Occipital lobe (tissue), 2 donors: ENCODE measurements around the gene HSD11B1. TPM values are rescaled to one million over a fixed set of nuclear protein-coding genes. Genes with fewer than 3 reads are reported as not detected.

Experiments
- DNase-seq: peaks from one replicate; lab custom pipeline; 2025; lab: John Stamatoyannopoulos, UW
- total RNA-seq: library from RNA; depleted of rRNA; stranded (reverse); fragments of >200 nt; gene quantifications from one replicate; pipeline ENCODE4 v1.2.3, GENCODE V29; 2014

The HSD11B1 gene
- total RNA-seq, 1 donor from 2014 or later: not detected

DNA sequence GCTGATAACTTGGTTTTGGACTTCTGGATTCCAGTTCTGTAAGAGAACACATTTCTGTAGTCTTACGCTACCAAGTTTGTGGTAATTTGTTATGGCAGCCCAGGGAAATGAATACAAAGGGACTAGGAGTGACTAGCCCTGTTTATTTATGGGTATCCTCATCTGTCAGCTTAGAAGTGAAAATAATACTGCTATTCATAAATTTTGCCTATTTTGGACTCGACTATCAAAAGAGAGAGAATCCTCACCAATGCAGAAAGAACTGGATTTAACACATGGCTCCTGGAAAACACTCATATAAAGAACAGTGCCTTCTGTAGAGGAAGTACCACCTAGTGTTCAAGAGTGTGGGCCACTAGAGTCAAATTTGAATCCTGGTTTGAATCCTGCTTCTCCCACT is 22.6 kb downstream of the HSD11B1 start:
- DNase-seq: no peak

DNA sequence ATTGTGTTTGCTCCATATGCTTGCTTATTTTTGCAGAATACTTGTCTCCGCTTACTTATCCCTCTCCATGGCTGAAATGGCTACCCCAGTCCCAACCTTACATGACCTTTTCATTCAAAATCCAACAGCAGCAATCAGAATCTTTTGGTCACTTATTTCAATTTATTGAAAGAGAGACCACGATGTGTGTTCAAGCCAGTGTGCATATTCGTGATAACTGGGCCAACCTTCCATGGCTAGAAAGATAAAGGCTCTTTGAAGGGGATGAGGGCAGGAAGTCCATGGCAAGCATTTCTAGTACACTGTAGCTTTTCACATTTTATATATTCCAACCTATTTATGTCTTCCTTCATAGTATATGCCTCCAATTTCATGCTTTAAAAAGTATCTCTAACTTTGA is 23.1 kb downstream of the HSD11B1 start:
- no peak for DNase-seq

DNA sequence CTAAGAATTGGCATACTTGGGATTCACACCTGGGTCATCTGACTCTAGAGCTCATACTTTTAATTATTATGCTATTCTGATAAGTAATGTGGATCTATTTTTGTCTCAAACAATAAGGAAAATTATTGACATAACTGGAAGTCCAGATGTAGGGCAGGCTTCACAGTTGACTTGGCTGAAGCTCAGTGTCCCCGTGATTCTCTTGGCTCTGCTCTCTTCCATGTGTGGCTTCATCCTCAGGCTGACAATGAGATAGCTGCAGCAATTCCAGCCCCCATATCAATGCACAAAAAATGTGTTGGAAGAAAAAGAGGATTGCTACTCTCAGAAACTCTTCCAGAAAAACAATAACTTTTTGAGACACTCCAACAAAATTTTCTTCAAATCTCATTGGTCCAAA is 23.8 kb downstream of the HSD11B1 start:
- peak; percentile 10 for DNase-seq

DNA sequence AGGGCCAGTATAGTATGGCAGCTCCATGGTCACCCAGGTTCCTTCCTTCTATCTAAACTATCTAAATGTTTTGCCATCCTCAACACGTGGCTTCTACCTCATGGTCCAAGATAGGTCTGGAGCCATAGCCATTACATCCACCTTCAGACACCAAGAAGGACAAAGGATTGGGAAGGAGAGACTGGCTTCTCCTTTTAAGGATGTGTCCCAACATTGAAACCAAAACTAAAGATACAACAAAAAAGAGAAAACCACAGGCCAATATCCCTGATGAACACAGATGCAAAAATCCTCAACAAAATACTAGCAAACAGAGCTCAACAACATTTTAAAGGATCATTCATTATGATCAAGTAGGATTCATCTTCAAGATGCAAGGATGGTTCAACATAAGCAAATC is 24.8 kb downstream of the HSD11B1 start:
- DNase-seq: no peak

DNA sequence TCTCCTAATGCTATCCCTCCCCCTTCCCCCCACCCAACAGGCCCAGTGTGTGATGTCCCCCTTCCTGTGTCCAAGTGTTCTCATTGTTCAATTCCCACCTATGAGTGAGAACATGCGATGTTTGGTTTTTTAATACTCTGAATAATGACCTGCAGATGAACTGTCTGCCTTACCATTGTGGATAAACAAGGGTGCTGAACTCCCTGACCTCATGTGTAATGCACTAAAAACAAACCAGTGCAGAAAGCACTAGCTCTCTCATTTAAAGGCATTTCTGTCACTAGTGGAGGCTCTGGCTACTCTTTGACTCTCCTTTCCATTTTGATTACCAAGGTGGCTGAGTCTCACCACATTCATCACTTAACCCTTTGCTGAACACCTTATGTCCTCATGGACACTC is 28.1 kb downstream of the HSD11B1 start:
- DNase-seq: no peak

DNA sequence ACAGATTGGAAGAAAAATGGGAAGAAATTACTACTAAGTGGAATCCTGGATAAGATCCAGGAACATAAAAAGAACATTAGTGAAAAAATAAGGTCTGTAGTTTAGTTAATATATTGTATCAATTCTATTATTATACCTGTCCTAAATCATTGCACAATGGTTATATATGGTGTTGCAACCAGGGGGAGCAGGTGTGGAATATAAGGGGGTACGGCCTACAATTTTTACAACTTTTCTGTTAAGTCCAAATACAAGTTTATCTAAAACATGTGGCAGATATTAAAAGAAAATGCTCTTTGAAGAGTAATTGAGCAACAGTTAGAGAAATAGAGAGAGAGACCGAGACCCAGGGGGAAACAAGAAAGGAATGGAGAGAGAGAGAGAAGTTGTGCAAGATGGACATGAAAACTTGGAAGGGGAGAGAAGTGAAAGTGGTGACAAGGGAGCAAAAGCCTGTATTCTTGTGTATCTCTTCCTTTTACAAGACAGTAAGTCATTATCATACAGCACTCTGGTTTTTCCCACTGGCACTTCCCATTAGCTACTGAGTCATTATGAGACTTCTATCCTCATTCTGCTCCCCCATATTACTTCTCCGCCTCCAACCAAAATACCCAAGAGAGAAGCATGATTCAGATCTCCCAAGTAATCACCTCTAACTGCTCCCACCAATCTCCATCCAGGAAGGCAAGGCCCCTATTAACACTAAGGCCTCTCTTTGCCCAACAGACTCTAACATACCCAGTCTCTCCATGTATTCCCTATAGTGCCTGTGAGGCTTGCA is 29.0 kb downstream of the HSD11B1 start:
- no peak for DNase-seq

DNA sequence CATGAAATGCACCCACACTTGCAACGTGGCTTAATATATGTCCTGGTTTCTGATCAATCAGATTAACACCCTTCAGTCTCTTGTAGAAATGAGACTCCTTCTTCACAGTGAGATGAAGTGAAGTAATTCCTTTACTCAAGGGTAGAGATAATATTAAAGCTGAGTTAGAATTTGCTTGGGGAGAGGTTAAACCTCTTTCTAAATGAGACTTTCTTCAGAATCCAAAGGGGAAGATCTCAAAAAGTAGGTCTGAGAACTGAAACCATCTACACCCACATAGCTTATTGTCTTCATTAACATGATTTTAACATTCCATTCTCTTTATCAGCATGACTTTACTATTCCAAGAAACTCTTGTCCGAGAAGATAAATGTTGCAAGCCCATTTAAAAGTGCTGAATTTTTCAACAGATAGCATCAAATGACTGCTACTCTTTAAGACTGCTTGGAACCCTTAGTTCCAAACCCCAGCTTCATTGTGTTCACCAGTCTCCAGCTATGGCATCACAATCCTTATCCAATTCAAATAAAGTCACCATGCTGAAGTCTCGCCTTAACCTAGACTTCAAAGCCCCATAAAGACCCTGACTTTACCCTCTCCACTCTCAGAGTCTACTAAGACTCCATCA is 32.0 kb downstream of the HSD11B1 start:
- DNase-seq: no peak

DNA sequence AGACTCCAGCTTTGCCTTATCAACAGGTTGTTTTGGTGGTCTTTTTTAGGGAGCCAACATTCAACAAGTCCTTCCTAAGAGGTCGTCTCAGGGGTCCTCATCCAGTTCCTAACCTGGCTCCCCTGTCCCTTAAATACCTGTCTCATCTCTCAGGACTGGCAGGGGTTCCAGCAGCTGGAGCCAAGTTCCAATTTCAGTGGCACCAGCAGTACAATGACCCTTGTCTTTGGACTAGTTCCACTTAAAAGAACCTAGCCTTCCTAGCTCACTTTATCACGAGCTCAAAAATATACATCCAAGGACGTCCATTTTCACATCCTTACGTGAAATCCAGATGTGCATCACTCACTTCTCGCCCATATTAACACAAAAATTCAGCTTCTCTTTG is 32.5 kb downstream of the HSD11B1 start:
- no peak for DNase-seq

DNA sequence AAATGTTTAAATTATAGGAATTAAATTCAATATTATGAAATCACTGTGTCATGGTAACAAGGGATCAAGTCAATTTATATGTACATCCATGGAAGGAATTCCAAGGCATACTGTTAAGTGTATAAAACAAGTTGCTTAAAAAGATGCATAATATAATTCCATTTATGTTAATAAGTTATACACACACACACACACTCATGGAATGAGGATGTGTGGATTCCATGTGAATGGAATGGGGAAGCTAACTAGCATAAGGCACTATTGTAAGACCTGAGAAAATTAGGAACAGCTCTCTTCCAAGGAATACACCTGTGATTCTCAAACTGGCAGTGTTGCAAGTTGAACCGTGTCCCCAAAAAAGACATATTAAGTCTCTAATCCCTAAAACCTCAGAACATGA is 33.6 kb downstream of the HSD11B1 start:
- DNase-seq: no peak

DNA sequence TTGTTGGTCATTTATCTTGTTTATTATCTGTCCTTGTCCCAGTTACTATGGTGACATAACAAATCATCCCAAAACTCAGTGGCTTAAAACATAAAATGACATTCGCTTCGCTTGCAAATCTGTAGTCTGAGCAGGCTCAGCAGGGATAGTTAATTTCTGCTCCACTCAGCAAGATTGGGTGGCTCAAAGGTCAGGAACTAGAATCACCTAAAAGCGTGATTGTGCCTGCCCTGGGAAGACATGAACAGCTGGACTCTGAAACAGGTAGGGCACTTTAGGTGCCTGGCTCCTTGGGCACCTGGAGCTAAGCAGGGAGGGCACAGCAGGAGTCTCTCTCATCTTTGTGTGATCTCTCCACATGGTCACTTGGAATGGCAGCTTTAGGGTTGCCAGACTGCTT is 36.5 kb downstream of the HSD11B1 start:
- no peak for DNase-seq

DNA sequence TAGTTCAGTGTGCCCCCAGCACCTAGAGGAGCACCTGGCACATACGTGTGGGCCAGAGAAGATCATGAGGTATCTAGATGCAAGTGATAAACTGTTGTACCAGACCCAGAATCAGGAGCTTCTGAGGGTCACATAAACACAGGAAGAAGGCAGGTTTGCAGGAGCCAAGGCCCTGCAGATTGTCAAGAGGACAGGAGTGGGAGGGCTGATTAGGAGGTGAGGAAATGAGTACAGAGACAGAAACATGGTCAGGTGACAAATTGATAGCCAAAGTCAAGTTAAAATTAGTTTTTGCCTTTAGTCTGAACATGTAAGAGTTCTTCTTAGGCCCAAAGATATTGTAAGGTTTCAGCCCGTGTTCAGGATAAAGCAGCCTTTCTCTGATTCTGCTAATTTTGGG is 37.2 kb downstream of the HSD11B1 start:
- no peak for DNase-seq

DNA sequence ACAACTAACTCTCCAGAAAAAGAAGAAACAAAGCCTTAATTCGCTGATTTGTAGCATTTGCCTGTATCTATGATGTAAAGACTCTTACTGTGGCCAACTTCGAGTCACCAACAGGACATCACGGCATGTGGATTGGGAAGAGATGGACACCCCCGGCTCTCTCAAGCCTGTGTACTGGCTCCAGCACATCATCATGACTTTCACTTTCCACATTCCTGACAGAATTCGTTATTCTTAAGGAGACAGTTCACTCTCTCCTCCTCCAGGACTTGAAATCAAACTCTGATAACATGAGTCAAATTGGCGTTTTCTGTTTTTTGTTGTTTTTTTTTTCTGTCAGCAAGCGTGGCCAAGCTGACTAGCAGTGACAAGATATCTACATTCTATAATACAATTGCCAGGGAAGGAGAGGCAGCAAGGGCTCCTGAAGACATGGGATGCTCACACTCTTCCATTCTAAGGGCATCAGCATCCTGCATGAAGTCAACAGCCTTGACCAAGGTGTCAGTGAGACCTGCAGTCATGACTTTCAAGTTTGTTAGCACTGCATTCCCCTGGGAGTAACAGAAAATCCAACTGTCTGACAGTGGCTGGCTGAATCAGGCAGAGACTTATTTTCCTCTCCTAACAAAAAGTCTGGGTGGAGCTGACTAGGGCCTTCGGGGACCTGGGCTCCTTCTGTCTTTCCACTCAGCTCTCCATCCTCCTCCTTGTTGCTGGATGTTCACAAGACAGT is 37.9 kb downstream of the HSD11B1 start:
- DNase-seq: no peak

DNA sequence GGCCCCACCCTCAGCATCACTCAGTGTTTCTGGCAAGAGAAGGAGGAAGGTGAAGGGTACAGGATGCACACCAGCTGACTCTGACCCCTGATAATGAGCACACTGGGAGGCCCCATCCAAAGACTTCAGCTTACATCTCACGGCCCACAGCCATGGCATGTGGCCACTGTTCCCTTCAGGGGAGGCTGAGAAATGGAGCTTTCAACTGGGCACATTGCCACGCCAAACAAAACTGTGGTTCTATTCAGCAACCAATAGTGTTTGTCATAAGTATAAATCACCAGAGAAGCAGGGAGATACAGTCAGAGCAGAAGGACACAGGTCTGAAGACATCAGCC is 38.5 kb downstream of the HSD11B1 start:
- peak; percentile 30 for DNase-seq

DNA sequence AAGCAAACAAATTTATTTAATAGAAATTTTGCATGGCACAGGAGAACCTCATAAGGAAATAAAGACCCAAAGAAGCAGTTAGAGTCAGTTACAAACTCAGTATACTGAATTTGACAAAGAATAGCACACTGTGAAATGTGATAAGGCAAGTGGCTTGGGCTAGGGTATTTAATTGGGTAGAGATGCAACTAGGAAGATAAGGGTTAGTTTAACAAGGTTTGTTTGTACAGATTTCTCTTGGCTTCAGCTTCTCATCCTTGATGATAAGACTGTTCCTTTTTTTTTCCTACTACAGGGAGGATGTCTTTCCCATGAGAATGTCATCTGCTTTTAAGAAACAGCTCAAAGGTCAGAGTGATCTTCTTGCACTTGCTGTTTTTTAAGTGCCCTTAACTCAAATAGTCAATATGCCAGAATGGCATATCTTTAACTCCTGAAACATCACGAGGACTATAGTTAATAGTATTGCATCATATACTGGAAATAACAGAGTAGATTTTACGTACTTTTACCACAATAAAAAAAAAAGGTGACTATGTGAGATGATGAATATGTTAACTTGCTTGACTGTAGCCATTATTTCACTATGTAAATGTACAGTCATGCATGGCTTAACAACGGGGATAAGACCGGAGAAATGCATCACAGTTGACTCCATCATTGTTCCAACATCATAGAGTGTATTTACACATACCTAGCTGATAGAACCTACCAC is 42.0 kb downstream of the HSD11B1 start:
- DNase-seq: no peak

DNA sequence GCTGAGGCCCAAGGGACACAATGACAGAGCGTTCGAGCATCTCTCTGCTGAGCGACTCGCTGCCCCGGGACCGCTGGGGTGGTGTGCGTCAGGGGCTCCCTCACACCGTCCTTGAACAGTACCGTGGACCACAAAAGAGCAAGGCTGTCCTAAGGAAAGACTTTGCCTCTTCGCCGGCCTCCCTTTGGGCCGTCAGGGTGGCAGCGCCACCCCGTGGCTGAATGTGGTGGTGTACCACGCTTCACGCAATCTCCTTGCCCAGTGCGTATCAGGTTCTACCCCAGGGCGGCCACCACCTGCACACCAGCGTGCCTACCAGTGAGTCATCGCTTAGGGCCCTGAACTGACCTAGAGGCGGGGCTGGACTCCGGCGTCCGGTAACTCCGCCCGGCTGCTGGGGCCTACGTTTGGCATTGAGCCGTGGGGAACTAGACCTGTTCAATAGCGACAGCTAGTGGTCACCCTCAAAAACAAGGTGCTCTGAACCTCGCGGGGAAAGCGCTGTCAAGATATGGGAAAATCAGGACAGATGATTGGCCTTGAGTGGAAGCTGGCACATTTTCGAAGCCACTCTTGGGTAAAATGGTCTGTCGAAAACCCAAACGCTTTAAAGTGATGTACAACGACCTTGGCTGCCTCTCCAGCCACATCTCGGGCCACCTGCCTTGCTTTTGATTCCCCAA is 43.1 kb downstream of the HSD11B1 start:
- DNase-seq: peak; percentile 72

DNA sequence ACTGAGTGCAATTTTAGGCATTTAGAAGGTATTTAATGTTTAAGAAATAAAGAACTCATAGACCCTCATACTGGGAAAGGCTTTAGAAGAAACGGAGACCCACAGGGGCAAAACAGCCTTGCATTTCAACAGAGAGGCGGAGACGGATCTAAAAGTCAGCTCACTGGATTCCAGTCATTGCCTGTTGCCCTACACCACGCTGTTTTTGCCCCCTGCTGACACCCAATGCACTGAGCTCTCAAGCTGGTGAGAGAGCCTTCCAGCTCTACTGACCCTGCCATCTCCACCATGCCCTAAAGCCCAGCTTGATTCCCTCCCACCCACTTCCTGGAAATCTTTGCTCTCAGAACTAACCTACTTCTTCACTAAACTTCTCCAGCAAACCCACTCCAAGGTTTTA is 44.0 kb downstream of the HSD11B1 start:
- DNase-seq: no peak

DNA sequence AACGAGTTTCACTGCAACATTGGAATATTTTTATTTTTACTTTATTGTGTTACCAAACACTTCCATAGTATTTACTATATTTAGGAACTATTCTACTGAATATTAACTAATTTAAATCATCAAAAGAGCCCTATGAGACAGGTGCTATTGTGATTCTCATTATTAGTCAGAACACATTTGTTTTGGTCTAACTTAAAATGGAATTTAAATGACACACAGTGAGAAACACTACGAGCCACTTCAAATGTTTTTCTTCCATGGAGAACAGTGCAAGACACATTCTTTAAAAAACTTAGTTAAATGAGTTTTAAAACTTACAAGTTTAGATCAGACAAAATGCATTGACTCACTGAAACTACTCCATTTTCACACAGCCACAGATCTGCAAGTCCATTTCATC is 44.6 kb downstream of the HSD11B1 start:
- no peak for DNase-seq

DNA sequence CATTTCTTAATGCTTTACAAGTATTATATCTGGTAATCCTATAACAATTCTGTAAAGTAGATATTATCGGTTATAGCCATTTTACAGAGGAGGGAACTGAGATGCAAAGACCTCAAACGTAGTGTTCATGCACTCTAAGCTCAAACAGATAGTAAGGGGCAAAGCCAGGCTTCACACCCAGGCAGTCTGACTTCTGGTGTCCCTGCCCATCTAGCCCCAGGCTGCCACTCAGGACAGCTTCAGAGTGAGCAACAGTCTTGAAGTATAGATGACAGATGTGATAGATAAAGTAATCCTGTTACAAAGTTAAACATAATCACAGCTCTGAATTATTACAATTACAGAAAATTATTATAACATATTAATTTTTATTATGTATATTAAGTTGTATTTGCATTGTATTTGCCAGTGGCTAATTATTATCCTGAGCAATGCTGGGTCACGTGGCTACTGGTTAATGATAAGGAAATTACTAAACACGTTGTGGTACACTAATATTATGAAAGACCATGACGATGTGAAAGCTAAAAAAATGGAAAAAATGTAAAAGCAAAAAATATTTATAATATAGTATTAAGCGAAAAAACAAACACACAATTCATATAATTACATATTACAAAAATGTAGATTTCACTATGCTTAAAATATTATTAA is 45.2 kb downstream of the HSD11B1 start:
- no peak for DNase-seq

DNA sequence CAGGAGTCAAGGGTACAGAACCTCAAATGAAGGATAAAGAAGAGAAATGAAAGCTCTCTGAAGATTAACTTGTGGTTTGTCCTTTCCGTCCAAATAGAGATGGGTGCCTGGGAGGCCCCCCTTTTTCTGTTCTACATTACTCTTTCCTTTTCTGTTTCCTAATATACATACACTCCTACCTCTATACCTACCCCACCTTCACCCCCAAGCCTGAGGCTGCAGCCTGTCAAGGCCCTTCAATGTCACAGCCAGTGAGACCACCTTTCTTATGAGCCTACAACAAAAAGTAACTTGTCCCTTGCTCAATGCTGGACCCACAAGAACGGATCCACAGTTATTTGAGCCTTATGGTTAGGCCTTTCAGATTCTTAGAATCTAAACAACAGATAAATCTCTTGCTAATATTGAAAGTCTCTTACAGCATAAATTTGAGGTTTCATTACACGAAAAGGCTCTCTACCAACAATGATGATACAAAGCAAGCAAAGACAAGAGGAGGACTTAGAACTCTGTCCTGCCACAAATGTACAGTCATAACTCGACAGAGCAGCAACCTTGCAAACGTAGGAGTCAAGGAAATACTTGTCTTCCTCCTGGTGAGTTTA is 47.1 kb downstream of the HSD11B1 start:
- DNase-seq: no peak

DNA sequence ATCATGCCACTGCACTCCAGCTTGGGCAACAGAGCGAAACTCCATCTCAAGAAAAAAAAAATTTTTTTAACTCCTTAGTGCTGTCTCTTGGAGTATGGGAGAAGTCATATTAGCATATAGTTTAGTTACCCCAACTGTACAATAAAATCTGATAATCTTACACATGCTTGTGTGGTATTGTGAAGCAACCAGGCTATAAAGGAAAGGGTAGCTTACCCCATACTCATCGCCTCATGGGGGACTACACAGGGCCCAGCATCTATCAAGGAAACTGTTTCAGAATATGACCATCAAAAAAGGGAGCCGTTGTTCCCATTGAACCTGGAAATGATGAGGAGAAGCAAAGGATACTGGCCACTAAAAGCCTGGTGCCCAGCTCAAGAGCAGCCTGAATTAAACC is 48.2 kb downstream of the HSD11B1 start:
- DNase-seq: no peak

DNA sequence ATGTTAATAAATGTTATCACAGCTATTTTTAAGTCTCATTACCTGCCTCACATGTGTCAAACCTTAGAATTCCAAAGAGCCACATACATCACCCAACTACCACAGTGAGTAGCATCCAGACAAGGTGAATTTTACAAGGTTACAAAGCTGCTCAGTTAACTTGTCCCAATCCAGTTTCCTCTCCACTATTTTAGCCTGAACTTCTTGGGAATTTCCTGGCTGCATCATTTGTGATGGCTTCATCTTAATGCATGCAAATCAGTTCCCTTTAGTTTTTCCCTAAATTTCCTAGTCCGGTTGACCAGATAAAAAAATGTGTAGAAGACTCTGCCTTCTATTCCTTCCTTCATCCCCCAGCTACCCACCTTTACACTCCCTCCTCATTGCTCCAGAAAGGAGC is 50.6 kb downstream of the HSD11B1 start:
- no peak for DNase-seq
